Measurements from ENCODE around the gene XK.

DNA sequence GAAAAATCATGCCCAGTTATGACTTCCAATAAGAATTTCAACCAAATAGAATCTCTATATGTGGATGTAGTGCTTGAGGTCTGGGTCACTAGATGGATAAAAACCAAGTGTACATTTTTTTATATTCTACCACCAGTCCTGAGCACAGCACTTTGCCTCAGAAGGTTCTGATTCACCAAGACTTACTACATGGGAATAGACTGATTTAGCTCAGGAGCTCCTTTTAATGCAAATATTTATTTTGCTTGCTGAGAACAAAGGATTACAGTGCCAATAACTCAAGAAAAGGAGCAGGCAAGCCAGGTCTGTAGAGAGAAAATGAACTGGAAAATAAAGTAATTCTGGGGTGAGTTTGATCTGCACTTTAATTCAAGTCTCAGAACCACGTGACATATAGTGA, 6.4 kb upstream of the XK start:
- no peak for TF ChIP-seq EZH2 (IDR thresholded peaks at IDR 0.05; ENCODE audit: borderline replicate concordance, low read length)
- TF ChIP-seq, protein P1, sequence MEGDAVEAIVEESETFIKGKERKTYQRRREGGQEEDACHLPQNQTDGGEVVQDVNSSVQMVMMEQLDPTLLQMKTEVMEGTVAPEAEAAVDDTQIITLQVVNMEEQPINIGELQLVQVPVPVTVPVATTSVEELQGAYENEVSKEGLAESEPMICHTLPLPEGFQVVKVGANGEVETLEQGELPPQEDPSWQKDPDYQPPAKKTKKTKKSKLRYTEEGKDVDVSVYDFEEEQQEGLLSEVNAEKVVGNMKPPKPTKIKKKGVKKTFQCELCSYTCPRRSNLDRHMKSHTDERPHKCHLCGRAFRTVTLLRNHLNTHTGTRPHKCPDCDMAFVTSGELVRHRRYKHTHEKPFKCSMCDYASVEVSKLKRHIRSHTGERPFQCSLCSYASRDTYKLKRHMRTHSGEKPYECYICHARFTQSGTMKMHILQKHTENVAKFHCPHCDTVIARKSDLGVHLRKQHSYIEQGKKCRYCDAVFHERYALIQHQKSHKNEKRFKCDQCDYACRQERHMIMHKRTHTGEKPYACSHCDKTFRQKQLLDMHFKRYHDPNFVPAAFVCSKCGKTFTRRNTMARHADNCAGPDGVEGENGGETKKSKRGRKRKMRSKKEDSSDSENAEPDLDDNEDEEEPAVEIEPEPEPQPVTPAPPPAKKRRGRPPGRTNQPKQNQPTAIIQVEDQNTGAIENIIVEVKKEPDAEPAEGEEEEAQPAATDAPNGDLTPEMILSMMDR (conservative IDR thresholded peaks at IDR 0.05 in 1 of 2, IDR thresholded peaks at IDR 0.05 in 1 of 2; ENCODE audit: extremely low read depth in 1 of 2, insufficient read depth in 1 of 2, low read depth in 1 of 2, low read length in 2 of 2), result no peak

Measured in mammary epithelial cell (primary cell).